A549 (cell line): ENCODE data around the gene ABCB1. TPM values are rescaled to one million over a fixed set of nuclear protein-coding genes. Genes with fewer than 3 reads are reported as not detected.

ENCODE experiments used
- ATAC-seq, 2 experiments: fragments of 200-7000 bp in 1 of 2; fragments of >200 bp in 1 of 2; cut with Nextera tagmentation in 1 of 2; cut with Tn5 transposase in 1 of 2; 3 replicates each; pipeline versions ENCODE4 v1.8.0 to v1.9.1; 2018 to 2020; ENCODE audit warnings: mild to moderate bottlenecking in 1 of 2, moderate library complexity in 1 of 2
- CTCF ChIA-PET: fragments of 300-600 bp; sonication (Branson Sonifier 250); formaldehyde crosslinking; extraction: SDS; loops from one replicate; lab custom pipeline; 2021; ENCODE audit warnings: antibody characterized with exemption, inconsistent platforms; lab: Yijun Ruan, JAX
- POLR2A ChIA-PET: fragments of 350-600 bp; formaldehyde crosslinking; extraction: SDS; loops from one replicate; lab custom pipeline; 2021; ENCODE audit warnings: antibody characterized with exemption, inconsistent platforms; lab: Yijun Ruan, JAX
- DNase-seq, 2 experiments: peaks; one replicate each; pipeline versions ENCODE4 v3.0.0 to v3.0.0-alpha.2; 2011 to 2016; ENCODE audit warnings: low read depth in 1 of 2, low spot score in 1 of 2
- FAIRE-seq: peaks from 2 replicates; lab custom pipeline; 2011; peaks lifted over from hg19 to GRCh38; lab: Jason Lieb, UNC
- H3K27ac ChIP-seq, 2 experiments: fragments of >200 bp; sonication (Bioruptor Twin); formaldehyde crosslinking; 3 replicates each; pipeline ENCODE4 v1.5.1; 2016 to 2017
- H3K4me1 ChIP-seq: fragments of >200 bp; sonication (Bioruptor Twin); formaldehyde crosslinking; 3 replicates; pipeline ENCODE4 v1.6.1; 2016
- H3K4me2 ChIP-seq: fragments of >200 bp; sonication (Bioruptor Twin); formaldehyde crosslinking; 3 replicates; pipeline ENCODE4 v1.6.1; 2016
- H3K4me3 ChIP-seq: fragments of >200 bp; sonication (Bioruptor Twin); formaldehyde crosslinking; 3 replicates; pipeline ENCODE4 v1.5.1; 2016
- H3K9me3 ChIP-seq: fragments of >200 bp; sonication (Bioruptor Twin); formaldehyde crosslinking; 3 replicates; pipeline ENCODE4 v1.6.1; 2016
- CBX8 ChIP-seq: fragments of 200-600 bp; sonication (generic); IDR thresholded peaks from 2 replicates; pipeline ENCODE4 v1.6.1; 2016
- FOXS1 ChIP-seq: fragments of 250-450 bp; sonication (Bioruptor Pico); IDR thresholded peaks from 2 replicates; pipeline ENCODE4 v1.5.0; 2020; ENCODE audit warnings: mild to moderate bottlenecking, moderate library complexity
- HDAC2 ChIP-seq: fragments of 200-600 bp; sonication (generic); IDR thresholded peaks from 2 replicates; pipeline ENCODE4 v1.6.1; 2016
- KDM5A ChIP-seq: fragments of 200-600 bp; sonication (generic); IDR thresholded peaks from 2 replicates; pipeline ENCODE4 v1.6.1; 2016; ENCODE audit warnings: antibody characterized with exemption, mild to moderate bottlenecking
- MYC ChIP-seq: IDR thresholded peaks from 2 replicates; pipeline ENCODE4 v1.6.1; 2012; ENCODE audit warnings: mild to moderate bottlenecking, inconsistent platforms, low read length, improper control_type of control experiment, borderline replicate concordance
- NFE2L2 ChIP-seq: fragments of 150-350 bp; conservative IDR thresholded peaks from 2 replicates; pipeline ENCODE4 v1.6.1; 2014; ENCODE audit warnings: low read length
- NPAS2 ChIP-seq: fragments of 250-450 bp; sonication (Bioruptor Pico); IDR thresholded peaks from 2 replicates; pipeline ENCODE4 v1.8.0; 2022; ENCODE audit warnings: mild to moderate bottlenecking, moderate library complexity, borderline replicate concordance
- POLR2AphosphoS2 ChIP-seq: conservative IDR thresholded peaks from 2 replicates; pipeline ENCODE4 v1.6.1; 2012; ENCODE audit warnings: low read length, improper control_type of control experiment, inconsistent platforms
- RCOR1 ChIP-seq: fragments of 150-350 bp; IDR thresholded peaks from 2 replicates; pipeline ENCODE4 v1.6.1; 2014; ENCODE audit warnings: antibody characterized with exemption, low read length, low read depth
- TP53 ChIP-seq: fragments of 250-450 bp; sonication (Bioruptor Pico); IDR thresholded peaks from 2 replicates; pipeline ENCODE4 v1.5.0; 2021; ENCODE audit warnings: mild to moderate bottlenecking, moderate library complexity
- ZNF302 ChIP-seq: fragments of 250-450 bp; sonication (Bioruptor Pico); IDR thresholded peaks from 2 replicates; pipeline ENCODE4 v1.9.0; 2021; ENCODE audit warnings: inconsistent platforms, mild to moderate bottlenecking, moderate library complexity
- WGBS: methylation state at CpG from one replicate; pipeline ENCODE4 v1.1.6; 2017; ENCODE audit errors: missing lambda C conversion rate; 5-methylcytosine and 5-hydroxymethylcytosine counted together
- polyA plus RNA-seq, 4 experiments: library from polyadenylated mRNA; depleted of rRNA in 3 of 4; stranded (reverse); fragments of >200 nt; fragmentation: RNase III in 1 of 4; extraction: RNeasy Plus Mini Kit Qiagen cat#74134 plus additional on column Dnase treatment in 1 of 4; gene quantifications; 2 replicates in 3 of 4; 3 replicates in 1 of 4; pipeline ENCODE4 v1.2.3, GENCODE V29; 2011 to 2017
- TF ChIP-seq, protein P1 (sequence below): IDR thresholded peaks from 2 replicates; pipeline ENCODE4 v1.6.1; 2012; ENCODE audit warnings: low read depth, borderline replicate concordance
- TF ChIP-seq, protein P2 (sequence below): fragments of >200 bp; sonication (Bioruptor Twin); formaldehyde crosslinking; IDR thresholded peaks from 3 replicates; pipeline ENCODE4 v1.5.1; 2016

ABCB1 gene
- polyA plus RNA-seq, 2 of the 4 experiments (the other 2 are of a cell fraction), result 0.05 TPM; not detected in 1

DNA sequence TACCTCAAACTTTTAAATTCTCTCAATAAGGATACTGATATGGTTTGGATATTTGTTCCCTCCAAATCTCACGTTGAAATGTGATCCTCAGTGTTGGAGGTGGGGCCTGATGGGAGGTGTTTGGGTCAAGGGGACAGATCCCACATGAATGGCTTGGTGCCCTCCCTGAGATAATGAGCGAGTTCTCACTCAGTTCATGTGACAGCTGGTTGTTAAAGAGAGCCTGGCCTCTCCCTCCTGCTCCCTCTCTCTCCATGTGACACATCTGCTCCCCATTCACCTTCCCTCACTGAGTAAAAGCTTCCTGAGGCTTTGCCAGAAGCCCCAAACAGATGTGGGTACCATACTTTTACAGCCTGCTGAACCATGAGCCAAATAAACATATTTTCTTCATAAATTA, 144.4 kb downstream of the ABCB1 start:
- CTCF ChIA-PET, result interaction anchor here (0.6 to 1.4 kb wide), 2 partner anchors 17 to 86 kb away, joined by 3 to 4 read pairs; no protein-coding TSS in a partner anchor
- 23% methylated on average over 2 of the region's 2 CpGs for WGBS

More for the DNA sequence above, 144.4 kb downstream of the ABCB1 start:
- POLR2A ChIA-PET, result no interaction called here
- Histone ChIP-seq H3K4me2 (no peak overlapping the region), H3K27ac (no peak overlapping the region), H3K9me3 (no peaks in the 10 kb centered on the region), H3K4me3 (no peak overlapping the region), H3K4me1 (no peaks in the 10 kb centered on the region)
- no peak for TF ChIP-seq ZNF302 (CRISPR knock-in tag)
- no peak for TF ChIP-seq KDM5A
- TF ChIP-seq FOXS1, result no peak
- TF ChIP-seq NFE2L2, result no peak
- TF ChIP-seq CBX8, result no peak
- TF ChIP-seq NPAS2 (CRISPR knock-in tag), result no peak
- no peak for TF ChIP-seq POLR2AphosphoS2
- TF ChIP-seq RCOR1, result no peak
- TF ChIP-seq TP53, result no peak
- TF ChIP-seq MYC, result no peak
- TF ChIP-seq, protein P1, sequence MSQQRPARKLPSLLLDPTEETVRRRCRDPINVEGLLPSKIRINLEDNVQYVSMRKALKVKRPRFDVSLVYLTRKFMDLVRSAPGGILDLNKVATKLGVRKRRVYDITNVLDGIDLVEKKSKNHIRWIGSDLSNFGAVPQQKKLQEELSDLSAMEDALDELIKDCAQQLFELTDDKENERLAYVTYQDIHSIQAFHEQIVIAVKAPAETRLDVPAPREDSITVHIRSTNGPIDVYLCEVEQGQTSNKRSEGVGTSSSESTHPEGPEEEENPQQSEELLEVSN, result no peak
- TF ChIP-seq HDAC2, result no peak
- TF ChIP-seq, protein P2, sequence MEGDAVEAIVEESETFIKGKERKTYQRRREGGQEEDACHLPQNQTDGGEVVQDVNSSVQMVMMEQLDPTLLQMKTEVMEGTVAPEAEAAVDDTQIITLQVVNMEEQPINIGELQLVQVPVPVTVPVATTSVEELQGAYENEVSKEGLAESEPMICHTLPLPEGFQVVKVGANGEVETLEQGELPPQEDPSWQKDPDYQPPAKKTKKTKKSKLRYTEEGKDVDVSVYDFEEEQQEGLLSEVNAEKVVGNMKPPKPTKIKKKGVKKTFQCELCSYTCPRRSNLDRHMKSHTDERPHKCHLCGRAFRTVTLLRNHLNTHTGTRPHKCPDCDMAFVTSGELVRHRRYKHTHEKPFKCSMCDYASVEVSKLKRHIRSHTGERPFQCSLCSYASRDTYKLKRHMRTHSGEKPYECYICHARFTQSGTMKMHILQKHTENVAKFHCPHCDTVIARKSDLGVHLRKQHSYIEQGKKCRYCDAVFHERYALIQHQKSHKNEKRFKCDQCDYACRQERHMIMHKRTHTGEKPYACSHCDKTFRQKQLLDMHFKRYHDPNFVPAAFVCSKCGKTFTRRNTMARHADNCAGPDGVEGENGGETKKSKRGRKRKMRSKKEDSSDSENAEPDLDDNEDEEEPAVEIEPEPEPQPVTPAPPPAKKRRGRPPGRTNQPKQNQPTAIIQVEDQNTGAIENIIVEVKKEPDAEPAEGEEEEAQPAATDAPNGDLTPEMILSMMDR, result no peak
- DNase-seq, result no peak
- no peak for ATAC-seq
- FAIRE-seq, result no peak

Other genes starting within 250 kb of the ABCB1 start
- 0.12 and 0.13 TPM in 2 replicates for gene ABCB4, start 125.2 kb downstream of the ABCB1 start, polyA plus RNA-seq (2011; rRNA removed)
- gene ABCB4, start 125.2 kb downstream of the ABCB1 start, polyA plus RNA-seq (2017; fragmentation: RNase III; extraction: RNeasy Plus Mini Kit Qiagen cat#74134 plus additional on column Dnase treatment), result not detected in 3 replicates
- not detected in 2 replicates for gene RUNDC3B, start 27.5 kb upstream of the ABCB1 start, polyA plus RNA-seq (2011; rRNA removed)
- not detected in 3 replicates for gene RUNDC3B, start 27.5 kb upstream of the ABCB1 start, polyA plus RNA-seq (2017; fragmentation: RNase III; extraction: RNeasy Plus Mini Kit Qiagen cat#74134 plus additional on column Dnase treatment)